SK-MEL-5 (cell line): ENCODE data around the gene TGM4. TPM values are rescaled to one million over a fixed set of nuclear protein-coding genes. Genes with fewer than 3 reads are reported as not detected.
"Not testable (repeated sequence)": the region's sequence is repeated elsewhere in the genome, so short reads cannot be mapped to it uniquely, and the experiment has no call there.

Experiments
- DNase-seq: peaks from one replicate; pipeline ENCODE4 v3.0.0-alpha.2; 2016; ENCODE audit warnings: low read depth, low spot score
- in situ Hi-C: cut with HindIII; loops from 2 replicates; pipeline ENCODE4 v1.10.0; 2016; ENCODE audit warnings: low sequenced_read_pairs, high pct_unique_total_duplicates, low pct_unique_long_range_greater_than_20kb
- total RNA-seq: library from RNA; depleted of rRNA; stranded (reverse); fragments of >200 nt; shearing (Covaris generic); gene quantifications from 2 replicates; pipeline ENCODE4 v1.2.3, GENCODE V29; 2014

Gene TGM4
- total RNA-seq, 1 experiment from 2014 or later: not detected

GRCh38 chr3:44929782-44930181 lies 55.4 kb downstream of the TGM4 start:
- DNase-seq: no peak
- in situ Hi-C loops: no loop called here

- in situ Hi-C loops: no loop called here
- DNase-seq: no peak
Measured at GRCh38 chr3:44930911-44931310, 56.5 kb downstream of the TGM4 start.

- in situ Hi-C loops: no loop called here
- no peak for DNase-seq
Measured at GRCh38 chr3:44931791-44932190, 57.4 kb downstream of the TGM4 start.

GRCh38 chr3:44932271-44932670 lies 57.9 kb downstream of the TGM4 start:
- no peak for DNase-seq
- in situ Hi-C loops: no loop called here

- in situ Hi-C loops: no loop called here
- no peak for DNase-seq
Measured at GRCh38 chr3:44932986-44933944, 58.9 kb downstream of the TGM4 start.

GRCh38 chr3:44939581-44940036 lies 65.2 kb downstream of the TGM4 start:
- DNase-seq: no peak
- in situ Hi-C loops: no loop called here

- in situ Hi-C loops: no loop called here
- DNase-seq: no peak
Measured at GRCh38 chr3:44942202-44942921, 68.0 kb downstream of the TGM4 start.

- in situ Hi-C loops: no loop called here
- DNase-seq: no peak
Measured at GRCh38 chr3:44948239-44948638, 73.8 kb downstream of the TGM4 start.

- not testable (repeated sequence) for DNase-seq
Measured at GRCh38 chr3:44949770-44950169, 75.4 kb downstream of the TGM4 start.

GRCh38 chr3:44950275-44950734 lies 75.9 kb downstream of the TGM4 start:
- no peak for DNase-seq
- in situ Hi-C loops: no loop called here

More at GRCh38 chr3:44949770-44950169, 75.4 kb downstream of the TGM4 start:
- in situ Hi-C loops: not testable (repeated sequence)

GRCh38 chr3:44952689-44953088 lies 78.3 kb downstream of the TGM4 start:
- in situ Hi-C loops: no loop called here
- peak; percentile 40 for DNase-seq

GRCh38 chr3:44954304-44954703 lies 79.9 kb downstream of the TGM4 start:
- in situ Hi-C loops: no loop called here
- no peak for DNase-seq

- DNase-seq: no peak
- in situ Hi-C loops: no loop called here
Measured at GRCh38 chr3:44954962-44955361, 80.6 kb downstream of the TGM4 start.

GRCh38 chr3:44955917-44956316 lies 81.5 kb downstream of the TGM4 start:
- in situ Hi-C loops: no loop called here
- DNase-seq: no peak

- DNase-seq: no peak
- in situ Hi-C loops: no loop called here
Measured at GRCh38 chr3:44957986-44958385, 83.6 kb downstream of the TGM4 start.

GRCh38 chr3:44958386-44958785 lies 84.0 kb downstream of the TGM4 start:
- in situ Hi-C loops: no loop called here
- no peak for DNase-seq

- in situ Hi-C loops: no loop called here
- no peak for DNase-seq
Measured at GRCh38 chr3:44960387-44961026, 86.1 kb downstream of the TGM4 start.

GRCh38 chr3:44961888-44962287 lies 87.5 kb downstream of the TGM4 start:
- in situ Hi-C loops: no loop called here
- DNase-seq: no peak
